ENCODE data around the gene FRY. TPM values are rescaled to one million over a fixed set of nuclear protein-coding genes. Genes with fewer than 3 reads are reported as not detected.

Gene FRY
- total and polyA plus RNA-seq, 8 donors = 5.6 to 27.9 (median 21.1) TPM

DNA sequence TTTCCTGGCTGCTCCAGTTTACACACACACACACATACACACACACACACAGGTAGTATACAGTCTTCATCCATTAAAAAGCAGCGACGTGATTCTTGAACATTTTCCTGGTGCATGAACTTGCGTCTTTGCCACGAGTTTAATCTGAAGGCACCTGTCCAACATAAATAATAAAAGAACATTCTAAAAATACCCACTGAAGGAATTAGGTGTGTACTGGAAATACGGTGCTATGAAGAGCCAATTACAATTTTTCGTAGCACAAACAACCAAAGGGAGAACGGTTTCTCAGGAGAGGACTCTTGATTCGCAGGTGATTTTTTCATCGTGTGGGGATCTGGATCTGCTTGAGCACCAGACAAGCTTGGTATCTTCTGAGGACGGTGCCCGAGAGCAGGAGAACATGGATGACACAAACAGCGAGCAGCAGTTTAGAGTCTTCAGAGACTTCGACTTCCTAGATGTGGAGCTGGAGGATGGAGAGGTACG, 222.4 kb downstream of the FRY start:
- Histone ChIP-seq H3K27ac (peak overlapping the region; percentile 9 to 80 (median 45)), H3K4me3 (peak overlapping the region in 2 of 4 donors; percentile 4 to 11), H3K4me1 (peaks cover 0 to 33% (median 21%) of the 10 kb centered on the region in 3 donors), H3K27me3 (no peaks in the 10 kb centered on the region), H3K36me3 (peaks cover 0 to 11% (median 0%) of the 10 kb centered on the region in 3 donors), H3K9me3 (no peaks in the 10 kb centered on the region)
- TF ChIP-seq, protein P1, sequence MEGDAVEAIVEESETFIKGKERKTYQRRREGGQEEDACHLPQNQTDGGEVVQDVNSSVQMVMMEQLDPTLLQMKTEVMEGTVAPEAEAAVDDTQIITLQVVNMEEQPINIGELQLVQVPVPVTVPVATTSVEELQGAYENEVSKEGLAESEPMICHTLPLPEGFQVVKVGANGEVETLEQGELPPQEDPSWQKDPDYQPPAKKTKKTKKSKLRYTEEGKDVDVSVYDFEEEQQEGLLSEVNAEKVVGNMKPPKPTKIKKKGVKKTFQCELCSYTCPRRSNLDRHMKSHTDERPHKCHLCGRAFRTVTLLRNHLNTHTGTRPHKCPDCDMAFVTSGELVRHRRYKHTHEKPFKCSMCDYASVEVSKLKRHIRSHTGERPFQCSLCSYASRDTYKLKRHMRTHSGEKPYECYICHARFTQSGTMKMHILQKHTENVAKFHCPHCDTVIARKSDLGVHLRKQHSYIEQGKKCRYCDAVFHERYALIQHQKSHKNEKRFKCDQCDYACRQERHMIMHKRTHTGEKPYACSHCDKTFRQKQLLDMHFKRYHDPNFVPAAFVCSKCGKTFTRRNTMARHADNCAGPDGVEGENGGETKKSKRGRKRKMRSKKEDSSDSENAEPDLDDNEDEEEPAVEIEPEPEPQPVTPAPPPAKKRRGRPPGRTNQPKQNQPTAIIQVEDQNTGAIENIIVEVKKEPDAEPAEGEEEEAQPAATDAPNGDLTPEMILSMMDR (IDR thresholded peaks at IDR 0.05) = no peak
- ATAC-seq (peak; percentile 86 to 92 (median 90)), DNase-seq (peak in 3 of 6 donors; percentile 43 to 77 (median 61)), FAIRE-seq (peak; percentile 54)
- intact Hi-C loops (cut with DNase I) = no loop called here
- WGBS, 2 donors = 20 to 25% methylated on average over 14 of the region's 14 CpGs

DNA sequence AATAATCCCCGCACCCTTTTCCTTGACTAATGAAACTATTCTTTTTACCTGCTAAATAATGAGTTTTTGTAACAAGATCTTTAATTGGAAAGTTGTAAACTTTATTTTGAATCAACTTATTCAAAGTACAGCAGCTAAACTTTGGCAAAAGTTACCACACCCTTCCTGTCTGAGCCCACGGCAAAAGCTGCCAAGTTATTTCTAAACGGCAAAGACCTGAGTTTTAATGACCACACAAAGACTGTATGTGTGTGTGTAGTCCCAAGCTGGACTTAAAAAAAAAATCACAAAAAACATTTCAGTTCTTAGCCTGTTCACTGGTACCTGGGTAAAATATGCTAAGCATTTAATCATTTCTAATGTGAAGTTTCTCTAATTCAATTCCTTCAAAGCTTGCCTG, 222.8 kb downstream of the FRY start:
- Histone ChIP-seq H3K4me1 (peaks cover 0 to 33% (median 21%) of the 10 kb centered on the region in 3 donors), H3K4me3 (peak overlapping the region in 2 of 4 donors; percentile 4 to 11), H3K36me3 (peaks cover 0 to 9% (median 0%) of the 10 kb centered on the region in 3 donors), H3K27ac (peak overlapping the region; percentile 9 to 80 (median 45)), H3K27me3 (no peaks in the 10 kb centered on the region), H3K9me3 (no peaks in the 10 kb centered on the region)
- ATAC-seq (peak in 3 of 4 donors; percentile 19 to 31 (median 24)), DNase-seq (no peak), FAIRE-seq (no peak)
- WGBS, 2 donors = 18 to 23% methylated on average over 3 of the region's 3 CpGs
- TF ChIP-seq, protein P1 (IDR thresholded peaks at IDR 0.05) = no peak
- intact Hi-C loops (cut with DNase I) = no loop called here

DNA sequence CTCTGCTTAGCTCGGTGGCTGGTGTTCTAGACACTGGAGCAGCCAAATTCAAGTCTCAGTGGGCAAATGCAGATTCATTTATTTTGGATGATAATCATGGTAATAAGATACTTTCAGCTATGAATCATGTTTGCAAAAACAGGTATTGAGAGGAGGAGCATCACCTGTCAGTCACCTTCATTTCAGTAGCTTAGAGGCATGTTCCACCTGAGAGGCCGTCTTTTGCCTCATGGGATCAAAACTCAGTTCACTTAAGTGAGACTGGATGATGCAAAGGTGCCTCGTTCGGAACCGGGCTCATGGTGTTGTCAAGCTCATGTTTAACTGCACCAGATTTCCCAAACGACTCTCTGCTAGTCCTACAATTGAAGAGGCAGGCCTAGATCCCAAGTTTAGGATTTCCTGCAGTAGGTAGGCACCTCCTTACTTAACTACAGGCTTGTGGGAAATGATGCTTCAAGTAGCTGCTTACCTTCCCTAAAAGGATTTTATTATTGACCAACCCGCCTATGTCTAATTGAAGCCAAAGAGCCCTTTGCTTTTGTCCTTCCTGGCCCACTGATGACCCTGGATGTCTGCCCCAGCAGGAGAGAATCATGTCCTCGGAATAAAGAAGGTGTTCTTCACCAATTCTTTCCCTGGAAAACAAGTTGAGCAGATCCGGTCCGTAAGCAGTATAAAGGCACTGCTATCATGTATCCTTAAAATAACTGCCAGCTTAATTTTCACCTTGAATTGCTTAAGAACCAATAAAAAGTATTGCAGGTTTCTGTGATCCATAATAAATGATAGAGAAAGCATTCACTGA, 223.5 kb downstream of the FRY start:
- ATAC-seq (peak in 1 of 4 donors; percentile 13), DNase-seq (no peak), FAIRE-seq (no peak)
- intact Hi-C loops (cut with DNase I) = no loop called here
- no peaks in the 10 kb centered on the region for H3K27me3 ChIP-seq
- peak overlapping the region in 3 of 4 donors; percentile 9 to 80 (median 72) for H3K27ac ChIP-seq
- H3K4me1 ChIP-seq = peaks cover 0 to 33% (median 21%) of the 10 kb centered on the region in 3 donors
- WGBS, 2 donors = 54 to 62% methylated on average over 10 of the region's 10 CpGs
- H3K9me3 ChIP-seq = no peaks in the 10 kb centered on the region
- no peak overlapping the region for H3K4me3 ChIP-seq
- peaks cover 0 to 2% (median 0%) of the 10 kb centered on the region in 3 donors for H3K36me3 ChIP-seq
- TF ChIP-seq, protein P1 (IDR thresholded peaks at IDR 0.05) = no peak

DNA sequence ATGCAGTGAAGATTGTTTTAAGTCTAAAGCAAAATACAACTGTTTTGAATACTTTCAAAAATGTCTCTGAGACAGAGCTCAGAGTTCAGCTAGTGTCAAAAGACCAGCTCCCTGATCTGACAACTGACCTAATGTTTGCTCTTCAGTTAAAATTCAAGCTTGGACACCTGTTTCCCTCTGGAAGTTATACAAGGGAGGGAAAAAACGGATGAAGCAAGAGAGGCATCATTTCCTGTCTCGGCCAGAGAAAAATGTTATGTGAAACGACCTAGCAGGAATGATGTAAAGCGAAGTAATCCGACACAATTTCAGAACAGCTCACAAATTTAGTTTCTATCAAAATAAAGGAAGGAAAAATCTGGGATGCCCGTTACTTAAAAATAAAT, 224.1 kb downstream of the FRY start:
- peaks cover 0 to 33% (median 21%) of the 10 kb centered on the region in 3 donors for H3K4me1 ChIP-seq
- H3K27ac ChIP-seq = peak overlapping the region in 2 of 4 donors; percentile 72 to 80
- no peaks in the 10 kb centered on the region for H3K27me3 ChIP-seq
- intact Hi-C loops (cut with DNase I) = no loop called here
- H3K36me3 ChIP-seq = no peaks in the 10 kb centered on the region
- 43 to 46% methylated on average over 6 of the region's 6 CpGs for WGBS, 2 donors
- FAIRE-seq (no peak), ATAC-seq (peak in 3 of 4 donors; percentile 40 to 63 (median 56)), DNase-seq (no peak)
- TF ChIP-seq, protein P1 (IDR thresholded peaks at IDR 0.05) = no peak
- no peak overlapping the region for H3K4me3 ChIP-seq
- no peaks in the 10 kb centered on the region for H3K9me3 ChIP-seq
